ENCODE measurements around the gene ASB5.

DNA sequence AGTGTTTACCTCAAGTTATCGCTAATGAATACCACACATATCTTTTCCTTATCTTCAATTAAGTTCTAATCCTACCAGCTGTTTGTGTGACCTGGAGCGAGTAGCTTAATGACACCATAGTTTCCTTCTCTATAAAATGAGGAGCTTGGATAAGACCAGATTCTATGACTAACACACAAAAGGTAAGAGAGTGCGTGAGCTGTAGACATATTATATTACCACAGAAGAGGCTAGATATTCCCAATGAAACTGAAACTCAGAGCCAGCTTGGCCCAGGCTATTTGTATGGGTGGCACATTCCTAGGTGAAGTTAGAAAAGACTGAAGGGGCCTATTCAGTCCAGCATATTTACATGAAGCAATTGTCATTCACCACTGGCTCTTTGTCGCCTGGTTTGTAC lies 30.2 kb downstream of the ASB5 start:
- TF ChIP-seq, protein P1, sequence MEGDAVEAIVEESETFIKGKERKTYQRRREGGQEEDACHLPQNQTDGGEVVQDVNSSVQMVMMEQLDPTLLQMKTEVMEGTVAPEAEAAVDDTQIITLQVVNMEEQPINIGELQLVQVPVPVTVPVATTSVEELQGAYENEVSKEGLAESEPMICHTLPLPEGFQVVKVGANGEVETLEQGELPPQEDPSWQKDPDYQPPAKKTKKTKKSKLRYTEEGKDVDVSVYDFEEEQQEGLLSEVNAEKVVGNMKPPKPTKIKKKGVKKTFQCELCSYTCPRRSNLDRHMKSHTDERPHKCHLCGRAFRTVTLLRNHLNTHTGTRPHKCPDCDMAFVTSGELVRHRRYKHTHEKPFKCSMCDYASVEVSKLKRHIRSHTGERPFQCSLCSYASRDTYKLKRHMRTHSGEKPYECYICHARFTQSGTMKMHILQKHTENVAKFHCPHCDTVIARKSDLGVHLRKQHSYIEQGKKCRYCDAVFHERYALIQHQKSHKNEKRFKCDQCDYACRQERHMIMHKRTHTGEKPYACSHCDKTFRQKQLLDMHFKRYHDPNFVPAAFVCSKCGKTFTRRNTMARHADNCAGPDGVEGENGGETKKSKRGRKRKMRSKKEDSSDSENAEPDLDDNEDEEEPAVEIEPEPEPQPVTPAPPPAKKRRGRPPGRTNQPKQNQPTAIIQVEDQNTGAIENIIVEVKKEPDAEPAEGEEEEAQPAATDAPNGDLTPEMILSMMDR (IDR thresholded peaks at IDR 0.05), result no peak
- no peak for TF ChIP-seq POLR2A (IDR thresholded peaks at IDR 0.05)

Measured in Peyer's patch (tissue), 4 donors.